HepG2 (cell line): ENCODE measurements around the gene RASSF7. TPM values are rescaled to one million over a fixed set of nuclear protein-coding genes. Genes with fewer than 3 reads are reported as not detected.
A peak's percentile ranks its signal among the peaks of the same experiment; 100 is the strongest.

Experiments
- BRCA1 ChIP-seq: sonication (generic); formaldehyde crosslinking; IDR thresholded peaks from 2 replicates; pipeline ENCODE4 v1.4.0; 2020; ENCODE audit warnings: missing genetic modification reagents
- CHCHD3 ChIP-seq: sonication (generic); formaldehyde crosslinking; IDR thresholded peaks from 2 replicates; pipeline ENCODE4 v1.8.0; 2022; ENCODE audit warnings: mild to moderate bottlenecking, missing genetic modification reagents, moderate library complexity
- MAF1 ChIP-seq: sonication (generic); formaldehyde crosslinking; IDR thresholded peaks from 2 replicates; pipeline ENCODE4 v1.5.0; 2020; ENCODE audit warnings: missing genetic modification reagents, borderline replicate concordance
- NFIC ChIP-seq: IDR thresholded peaks from 2 replicates; pipeline ENCODE4 v1.6.1; 2012; ENCODE audit warnings: mild to moderate bottlenecking, low read length, inconsistent platforms
- ZC3H13 ChIP-seq: sonication (generic); formaldehyde crosslinking; IDR thresholded peaks from 2 replicates; pipeline ENCODE4 v1.8.1; 2023; ENCODE audit warnings: mild to moderate bottlenecking, missing genetic modification reagents, moderate library complexity
- ZNF431 ChIP-seq: sonication (generic); formaldehyde crosslinking; IDR thresholded peaks from 2 replicates; pipeline ENCODE4 v1.9.0; 2022; ENCODE audit warnings: missing genetic modification reagents, low read depth, mild to moderate bottlenecking, borderline replicate concordance
- ZNF672 ChIP-seq: sonication (generic); formaldehyde crosslinking; IDR thresholded peaks from 2 replicates; pipeline ENCODE4 v1.8.1; 2022; ENCODE audit warnings: missing genetic modification reagents
- ZNF674 ChIP-seq: sonication (generic); formaldehyde crosslinking; IDR thresholded peaks from 2 replicates; pipeline ENCODE4 v1.5.0; 2020; ENCODE audit warnings: low read depth, mild to moderate bottlenecking, missing genetic modification reagents
- ZNF761 ChIP-seq: sonication (generic); formaldehyde crosslinking; conservative IDR thresholded peaks from 2 replicates; pipeline ENCODE4 v1.4.0; 2020; ENCODE audit warnings: mild to moderate bottlenecking, missing genetic modification reagents
- ZNF776 ChIP-seq: sonication (generic); formaldehyde crosslinking; IDR thresholded peaks from 2 replicates; pipeline ENCODE4 v1.4.0; 2020; ENCODE audit warnings: mild to moderate bottlenecking, missing genetic modification reagents
- polyA plus RNA-seq, 8 experiments: library from polyadenylated mRNA; depleted of rRNA in 3 of 8; stranded (reverse) in 7 of 8; unstranded in 1 of 8; fragments of >200 nt; fragmentation: Illumina TruSeq in 4 of 8; extraction: Trizol in 4 of 8; gene quantifications; 2 replicates each; pipeline versions ENCODE4 v1.2.1 to v1.2.3, GENCODE V29; 2011 to 2016; ENCODE audit warnings: low read depth in 4 of 8, missing spikeins in 1 of 8, mixed read lengths in 1 of 8; ENCODE audit not compliant: insufficient read depth in 1 of 8
- total RNA-seq, 5 experiments: library from RNA; depleted of rRNA; stranded (reverse); fragments of >200 nt; fragmentation: Illumina TruSeq; extraction: Trizol; gene quantifications; 2 replicates each; pipeline ENCODE4 v1.2.3, GENCODE V29; 2016; ENCODE audit warnings: low read depth in 1 of 5
- TF ChIP-seq, protein P1 (sequence below): sonication (generic); formaldehyde crosslinking; IDR thresholded peaks from 2 replicates; pipeline ENCODE4 v1.4.0; 2020; ENCODE audit warnings: missing genetic modification reagents, borderline replicate concordance
- TF ChIP-seq, protein P2 (sequence below): sonication (generic); formaldehyde crosslinking; IDR thresholded peaks from 2 replicates; pipeline ENCODE4 v1.8.0; 2022; ENCODE audit warnings: mild to moderate bottlenecking, missing genetic modification reagents; ENCODE audit not compliant: insufficient replicate concordance
- TF ChIP-seq, protein P3 (sequence below): sonication (generic); formaldehyde crosslinking; IDR thresholded peaks from 2 replicates; pipeline ENCODE4 v1.4.0; 2020; ENCODE audit warnings: missing genetic modification reagents
- TF ChIP-seq, protein P4 (sequence below): sonication (generic); formaldehyde crosslinking; conservative IDR thresholded peaks from 2 replicates; pipeline ENCODE4 v1.5.0; 2020; ENCODE audit warnings: missing genetic modification reagents
- TF ChIP-seq, protein P5 (sequence below): sonication (generic); formaldehyde crosslinking; IDR thresholded peaks from 2 replicates; pipeline ENCODE4 v1.9.0; 2021; ENCODE audit warnings: missing genetic modification reagents, borderline replicate concordance

The RASSF7 gene
- total and polyA plus RNA-seq, 2 of the 13 experiments (the other 11 are each of a cell fraction or from before 2014, with no cell fraction given), result 20.2 to 28.6 TPM

DNA sequence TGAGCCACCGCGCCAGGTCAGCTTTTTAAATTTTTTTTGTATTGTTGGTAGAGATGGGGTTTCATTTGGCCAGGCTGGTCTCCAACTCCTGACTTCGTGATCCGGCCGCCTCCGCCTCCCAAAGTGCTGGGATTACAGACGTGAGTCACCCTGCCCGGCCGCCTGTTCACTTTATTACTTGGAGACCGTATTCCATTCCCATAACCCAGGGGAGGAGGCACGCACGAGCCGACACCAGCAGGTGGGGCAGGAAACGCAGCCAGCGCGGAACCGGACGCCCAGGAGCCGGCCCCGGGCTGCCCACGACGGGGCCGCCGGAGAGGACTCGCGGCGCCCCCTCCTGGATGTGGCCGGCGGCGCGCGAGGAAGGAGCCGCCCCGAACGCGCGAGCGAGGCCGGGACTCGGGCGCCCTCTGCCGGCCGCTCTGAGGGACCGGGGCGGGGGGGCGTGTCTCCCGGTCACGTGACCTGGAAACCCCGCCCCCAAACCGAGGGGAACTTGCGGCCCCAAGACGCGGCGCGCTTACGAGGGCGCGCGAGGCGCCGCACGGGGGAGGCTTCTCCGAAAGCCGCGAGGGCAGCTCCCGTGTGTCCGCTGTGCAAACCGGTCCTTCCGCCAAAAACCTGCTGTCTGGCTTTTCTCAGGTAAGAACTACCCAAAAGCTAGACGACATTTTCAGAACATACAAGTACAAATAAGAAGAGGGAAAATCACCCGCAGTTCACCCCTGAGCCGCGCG lies 42.1 kb upstream of the RASSF7 start (continued):
- TF ChIP-seq, protein P1, sequence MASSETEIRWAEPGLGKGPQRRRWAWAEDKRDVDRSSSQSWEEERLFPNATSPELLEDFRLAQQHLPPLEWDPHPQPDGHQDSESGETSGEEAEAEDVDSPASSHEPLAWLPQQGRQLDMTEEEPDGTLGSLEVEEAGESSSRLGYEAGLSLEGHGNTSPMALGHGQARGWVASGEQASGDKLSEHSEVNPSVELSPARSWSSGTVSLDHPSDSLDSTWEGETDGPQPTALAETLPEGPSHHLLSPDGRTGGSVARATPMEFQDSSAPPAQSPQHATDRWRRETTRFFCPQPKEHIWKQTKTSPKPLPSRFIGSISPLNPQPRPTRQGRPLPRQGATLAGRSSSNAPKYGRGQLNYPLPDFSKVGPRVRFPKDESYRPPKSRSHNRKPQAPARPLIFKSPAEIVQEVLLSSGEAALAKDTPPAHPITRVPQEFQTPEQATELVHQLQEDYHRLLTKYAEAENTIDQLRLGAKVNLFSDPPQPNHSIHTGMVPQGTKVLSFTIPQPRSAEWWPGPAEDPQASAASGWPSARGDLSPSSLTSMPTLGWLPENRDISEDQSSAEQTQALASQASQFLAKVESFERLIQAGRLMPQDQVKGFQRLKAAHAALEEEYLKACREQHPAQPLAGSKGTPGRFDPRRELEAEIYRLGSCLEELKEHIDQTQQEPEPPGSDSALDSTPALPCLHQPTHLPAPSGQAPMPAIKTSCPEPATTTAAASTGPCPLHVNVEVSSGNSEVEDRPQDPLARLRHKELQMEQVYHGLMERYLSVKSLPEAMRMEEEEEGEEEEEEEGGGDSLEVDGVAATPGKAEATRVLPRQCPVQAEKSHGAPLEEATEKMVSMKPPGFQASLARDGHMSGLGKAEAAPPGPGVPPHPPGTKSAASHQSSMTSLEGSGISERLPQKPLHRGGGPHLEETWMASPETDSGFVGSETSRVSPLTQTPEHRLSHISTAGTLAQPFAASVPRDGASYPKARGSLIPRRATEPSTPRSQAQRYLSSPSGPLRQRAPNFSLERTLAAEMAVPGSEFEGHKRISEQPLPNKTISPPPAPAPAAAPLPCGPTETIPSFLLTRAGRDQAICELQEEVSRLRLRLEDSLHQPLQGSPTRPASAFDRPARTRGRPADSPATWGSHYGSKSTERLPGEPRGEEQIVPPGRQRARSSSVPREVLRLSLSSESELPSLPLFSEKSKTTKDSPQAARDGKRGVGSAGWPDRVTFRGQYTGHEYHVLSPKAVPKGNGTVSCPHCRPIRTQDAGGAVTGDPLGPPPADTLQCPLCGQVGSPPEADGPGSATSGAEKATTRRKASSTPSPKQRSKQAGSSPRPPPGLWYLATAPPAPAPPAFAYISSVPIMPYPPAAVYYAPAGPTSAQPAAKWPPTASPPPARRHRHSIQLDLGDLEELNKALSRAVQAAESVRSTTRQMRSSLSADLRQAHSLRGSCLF (CRISPR knock-in tag), result no peak
- peak; percentile 47; the same call in 1 of the 2 replicates for TF ChIP-seq ZNF776
- TF ChIP-seq, protein P2, sequence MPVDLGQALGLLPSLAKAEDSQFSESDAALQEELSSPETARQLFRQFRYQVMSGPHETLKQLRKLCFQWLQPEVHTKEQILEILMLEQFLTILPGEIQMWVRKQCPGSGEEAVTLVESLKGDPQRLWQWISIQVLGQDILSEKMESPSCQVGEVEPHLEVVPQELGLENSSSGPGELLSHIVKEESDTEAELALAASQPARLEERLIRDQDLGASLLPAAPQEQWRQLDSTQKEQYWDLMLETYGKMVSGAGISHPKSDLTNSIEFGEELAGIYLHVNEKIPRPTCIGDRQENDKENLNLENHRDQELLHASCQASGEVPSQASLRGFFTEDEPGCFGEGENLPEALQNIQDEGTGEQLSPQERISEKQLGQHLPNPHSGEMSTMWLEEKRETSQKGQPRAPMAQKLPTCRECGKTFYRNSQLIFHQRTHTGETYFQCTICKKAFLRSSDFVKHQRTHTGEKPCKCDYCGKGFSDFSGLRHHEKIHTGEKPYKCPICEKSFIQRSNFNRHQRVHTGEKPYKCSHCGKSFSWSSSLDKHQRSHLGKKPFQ (CRISPR knock-in tag), result no peak
- TF ChIP-seq ZNF672 (CRISPR knock-in tag), result no peak
- TF ChIP-seq, protein P3, sequence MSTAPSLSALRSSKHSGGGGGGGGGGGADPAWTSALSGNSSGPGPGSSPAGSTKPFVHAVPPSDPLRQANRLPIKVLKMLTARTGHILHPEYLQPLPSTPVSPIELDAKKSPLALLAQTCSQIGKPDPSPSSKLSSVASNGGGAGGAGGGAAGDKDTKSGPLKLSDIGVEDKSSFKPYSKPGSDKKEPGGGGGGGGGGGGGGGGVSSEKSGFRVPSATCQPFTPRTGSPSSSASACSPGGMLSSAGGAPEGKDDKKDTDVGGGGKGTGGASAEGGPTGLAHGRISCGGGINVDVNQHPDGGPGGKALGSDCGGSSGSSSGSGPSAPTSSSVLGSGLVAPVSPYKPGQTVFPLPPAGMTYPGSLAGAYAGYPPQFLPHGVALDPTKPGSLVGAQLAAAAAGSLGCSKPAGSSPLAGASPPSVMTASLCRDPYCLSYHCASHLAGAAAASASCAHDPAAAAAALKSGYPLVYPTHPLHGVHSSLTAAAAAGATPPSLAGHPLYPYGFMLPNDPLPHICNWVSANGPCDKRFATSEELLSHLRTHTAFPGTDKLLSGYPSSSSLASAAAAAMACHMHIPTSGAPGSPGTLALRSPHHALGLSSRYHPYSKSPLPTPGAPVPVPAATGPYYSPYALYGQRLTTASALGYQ (CRISPR knock-in tag), result no peak
- no peak for TF ChIP-seq ZNF674 (CRISPR knock-in tag)
- TF ChIP-seq, protein P4, sequence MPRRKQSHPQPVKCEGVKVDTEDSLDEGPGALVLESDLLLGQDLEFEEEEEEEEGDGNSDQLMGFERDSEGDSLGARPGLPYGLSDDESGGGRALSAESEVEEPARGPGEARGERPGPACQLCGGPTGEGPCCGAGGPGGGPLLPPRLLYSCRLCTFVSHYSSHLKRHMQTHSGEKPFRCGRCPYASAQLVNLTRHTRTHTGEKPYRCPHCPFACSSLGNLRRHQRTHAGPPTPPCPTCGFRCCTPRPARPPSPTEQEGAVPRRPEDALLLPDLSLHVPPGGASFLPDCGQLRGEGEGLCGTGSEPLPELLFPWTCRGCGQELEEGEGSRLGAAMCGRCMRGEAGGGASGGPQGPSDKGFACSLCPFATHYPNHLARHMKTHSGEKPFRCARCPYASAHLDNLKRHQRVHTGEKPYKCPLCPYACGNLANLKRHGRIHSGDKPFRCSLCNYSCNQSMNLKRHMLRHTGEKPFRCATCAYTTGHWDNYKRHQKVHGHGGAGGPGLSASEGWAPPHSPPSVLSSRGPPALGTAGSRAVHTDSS, result no peak
- TF ChIP-seq ZC3H13, result peak; percentile 72; the same call in 1 of the 2 replicates
- TF ChIP-seq CHCHD3, result no peak
- no peak for TF ChIP-seq NFIC
- no peak for TF ChIP-seq ZNF431
- TF ChIP-seq, protein P5, sequence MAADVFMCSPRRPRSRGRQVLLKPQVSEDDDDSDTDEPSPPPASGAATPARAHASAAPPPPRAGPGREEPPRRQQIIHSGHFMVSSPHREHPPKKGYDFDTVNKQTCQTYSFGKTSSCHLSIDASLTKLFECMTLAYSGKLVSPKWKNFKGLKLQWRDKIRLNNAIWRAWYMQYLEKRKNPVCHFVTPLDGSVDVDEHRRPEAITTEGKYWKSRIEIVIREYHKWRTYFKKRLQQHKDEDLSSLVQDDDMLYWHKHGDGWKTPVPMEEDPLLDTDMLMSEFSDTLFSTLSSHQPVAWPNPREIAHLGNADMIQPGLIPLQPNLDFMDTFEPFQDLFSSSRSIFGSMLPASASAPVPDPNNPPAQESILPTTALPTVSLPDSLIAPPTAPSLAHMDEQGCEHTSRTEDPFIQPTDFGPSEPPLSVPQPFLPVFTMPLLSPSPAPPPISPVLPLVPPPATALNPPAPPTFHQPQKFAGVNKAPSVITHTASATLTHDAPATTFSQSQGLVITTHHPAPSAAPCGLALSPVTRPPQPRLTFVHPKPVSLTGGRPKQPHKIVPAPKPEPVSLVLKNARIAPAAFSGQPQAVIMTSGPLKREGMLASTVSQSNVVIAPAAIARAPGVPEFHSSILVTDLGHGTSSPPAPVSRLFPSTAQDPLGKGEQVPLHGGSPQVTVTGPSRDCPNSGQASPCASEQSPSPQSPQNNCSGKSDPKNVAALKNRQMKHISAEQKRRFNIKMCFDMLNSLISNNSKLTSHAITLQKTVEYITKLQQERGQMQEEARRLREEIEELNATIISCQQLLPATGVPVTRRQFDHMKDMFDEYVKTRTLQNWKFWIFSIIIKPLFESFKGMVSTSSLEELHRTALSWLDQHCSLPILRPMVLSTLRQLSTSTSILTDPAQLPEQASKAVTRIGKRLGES, result no peak
- no peak for TF ChIP-seq BRCA1
- no peak for TF ChIP-seq ZNF761 (CRISPR knock-in tag)
- TF ChIP-seq MAF1 (CRISPR knock-in tag), result no peak
